Adipocyte (in vitro differentiated cells): ENCODE measurements around the gene RAB3C.

Experiments
- DNase-seq: peaks from one replicate; pipeline ENCODE4 v3.0.0-alpha.2; 2015; ENCODE audit warnings: low read depth
- H3K27me3 ChIP-seq: replicated peaks from 2 replicates; pipeline ENCODE4 v1.7.0; 2013; ENCODE audit warnings: mild to moderate bottlenecking, low read length, moderate library complexity; ENCODE audit not compliant: control insufficient read depth, insufficient read depth
- H3K36me3 ChIP-seq: 2 replicates; pipeline ENCODE4 v1.7.0; 2013; ENCODE audit warnings: low read length, mild to moderate bottlenecking, moderate library complexity; ENCODE audit not compliant: control insufficient read depth, insufficient read depth, severe bottlenecking
- H3K4me1 ChIP-seq: 2 replicates; pipeline ENCODE4 v1.7.0; 2013; ENCODE audit warnings: mild to moderate bottlenecking, low read length, moderate library complexity; ENCODE audit not compliant: control insufficient read depth, insufficient read depth
- H3K4me3 ChIP-seq: 2 replicates; pipeline ENCODE4 v1.7.0; 2013; ENCODE audit warnings: mild to moderate bottlenecking, low read length, moderate library complexity
- H3K9ac ChIP-seq: 2 replicates; pipeline ENCODE4 v1.7.0; 2013; ENCODE audit warnings: mild to moderate bottlenecking, low read length, moderate library complexity
- H3K9me3 ChIP-seq: 2 replicates; pipeline ENCODE4 v1.7.0; 2013; ENCODE audit warnings: mild to moderate bottlenecking, low read length, moderate library complexity; ENCODE audit not compliant: control insufficient read depth

RAB3C gene

GRCh38 chr5:58887311-58887710, 304.4 kb downstream of the RAB3C start:
- Histone ChIP-seq H3K9ac (no peak overlapping the region), H3K27me3 (no peaks in the 10 kb centered on the region), H3K4me1 (peaks cover 29% of the 10 kb centered on the region), H3K36me3 (no peaks in the 10 kb centered on the region), H3K9me3 (peaks cover 6% of the 10 kb centered on the region), H3K4me3 (no peak overlapping the region)
- DNase-seq = no peak

GRCh38 chr5:58887721-58888409, 305.0 kb downstream of the RAB3C start:
- Histone ChIP-seq H3K27me3 (no peaks in the 10 kb centered on the region), H3K36me3 (no peaks in the 10 kb centered on the region), H3K9ac (no peak overlapping the region), H3K9me3 (peaks cover 6% of the 10 kb centered on the region), H3K4me3 (no peak overlapping the region), H3K4me1 (peaks cover 29% of the 10 kb centered on the region)
- no peak for DNase-seq

- no peak overlapping the region for H3K4me3 ChIP-seq
- no peak for DNase-seq
- H3K36me3 ChIP-seq = no peaks in the 10 kb centered on the region
- no peak overlapping the region for H3K9ac ChIP-seq
- H3K9me3 ChIP-seq = no peaks in the 10 kb centered on the region
- no peaks in the 10 kb centered on the region for H3K27me3 ChIP-seq
- H3K4me1 ChIP-seq = peaks cover 29% of the 10 kb centered on the region
Measured at GRCh38 chr5:58890265-58890664, 307.4 kb downstream of the RAB3C start.

GRCh38 chr5:58890701-58891085, 307.8 kb downstream of the RAB3C start:
- no peaks in the 10 kb centered on the region for H3K27me3 ChIP-seq
- no peak for DNase-seq
- no peak overlapping the region for H3K9ac ChIP-seq
- H3K9me3 ChIP-seq = no peaks in the 10 kb centered on the region
- H3K36me3 ChIP-seq = no peaks in the 10 kb centered on the region
- H3K4me3 ChIP-seq = no peak overlapping the region
- peaks cover 29% of the 10 kb centered on the region for H3K4me1 ChIP-seq

GRCh38 chr5:58891086-58891970, 308.5 kb downstream of the RAB3C start:
- peak overlapping the region; percentile 60 for H3K9ac ChIP-seq
- peak; percentile 82 for DNase-seq
- no peaks in the 10 kb centered on the region for H3K36me3 ChIP-seq
- H3K27me3 ChIP-seq = no peaks in the 10 kb centered on the region
- H3K9me3 ChIP-seq = no peaks in the 10 kb centered on the region
- peaks cover 27% of the 10 kb centered on the region for H3K4me1 ChIP-seq
- H3K4me3 ChIP-seq = peak overlapping the region; percentile 64

GRCh38 chr5:58891971-58892343, 309.1 kb downstream of the RAB3C start:
- no peaks in the 10 kb centered on the region for H3K36me3 ChIP-seq
- H3K4me3 ChIP-seq = peak overlapping the region; percentile 64
- peak overlapping the region; percentile 60 for H3K9ac ChIP-seq
- peaks cover 26% of the 10 kb centered on the region for H3K4me1 ChIP-seq
- DNase-seq = no peak
- no peaks in the 10 kb centered on the region for H3K27me3 ChIP-seq
- no peaks in the 10 kb centered on the region for H3K9me3 ChIP-seq

- Histone ChIP-seq H3K27me3 (no peaks in the 10 kb centered on the region), H3K4me1 (peaks cover 15% of the 10 kb centered on the region), H3K4me3 (no peak overlapping the region), H3K9ac (no peak overlapping the region), H3K9me3 (no peaks in the 10 kb centered on the region), H3K36me3 (no peaks in the 10 kb centered on the region)
- no peak for DNase-seq
Measured at GRCh38 chr5:58893551-58893950, 310.7 kb downstream of the RAB3C start.

GRCh38 chr5:58898006-58898405, 315.1 kb downstream of the RAB3C start:
- peaks cover 18% of the 10 kb centered on the region for H3K4me1 ChIP-seq
- H3K9me3 ChIP-seq = no peaks in the 10 kb centered on the region
- no peak for DNase-seq
- no peaks in the 10 kb centered on the region for H3K36me3 ChIP-seq
- H3K27me3 ChIP-seq = no peaks in the 10 kb centered on the region
- H3K4me3 ChIP-seq = no peak overlapping the region
- no peak overlapping the region for H3K9ac ChIP-seq

- Histone ChIP-seq H3K27me3 (no peaks in the 10 kb centered on the region), H3K4me1 (peaks cover 19% of the 10 kb centered on the region), H3K36me3 (no peaks in the 10 kb centered on the region), H3K9me3 (no peaks in the 10 kb centered on the region), H3K9ac (no peak overlapping the region), H3K4me3 (no peak overlapping the region)
- no peak for DNase-seq
Measured at GRCh38 chr5:58898538-58898937, 315.7 kb downstream of the RAB3C start.

- Histone ChIP-seq H3K4me3 (no peak overlapping the region), H3K4me1 (peaks cover 24% of the 10 kb centered on the region), H3K9ac (no peak overlapping the region), H3K36me3 (no peaks in the 10 kb centered on the region), H3K27me3 (no peaks in the 10 kb centered on the region), H3K9me3 (peaks cover 2% of the 10 kb centered on the region)
- DNase-seq = no peak
Measured at GRCh38 chr5:58901271-58901670, 318.4 kb downstream of the RAB3C start.

GRCh38 chr5:58902305-58902704, 319.4 kb downstream of the RAB3C start:
- no peaks in the 10 kb centered on the region for H3K27me3 ChIP-seq
- peaks cover 5% of the 10 kb centered on the region for H3K9me3 ChIP-seq
- H3K9ac ChIP-seq = no peak overlapping the region
- no peak for DNase-seq
- H3K4me3 ChIP-seq = no peak overlapping the region
- H3K36me3 ChIP-seq = no peaks in the 10 kb centered on the region
- H3K4me1 ChIP-seq = peaks cover 25% of the 10 kb centered on the region
